Natural killer cell treated with Interleukin-12 subunit alpha and Interleukin-12 subunit beta and Interleukin-15 and Interleukin-18, amount 100 ng/mL, for 72 hours (primary cell): ENCODE data around the gene OR2F1. TPM values are rescaled to one million over a fixed set of nuclear protein-coding genes. Genes with fewer than 3 reads are reported as not detected.

ENCODE experiments used
- ATAC-seq, 2 donors: fragments of 150-1000 bp; cut with Tn5 transposase in 1 of 2; sonication (Bioruptor Pico), chemical (Tn5 transposase) in 1 of 2; 2 replicates each; pipeline ENCODE4 v1.10.0; 2021
- DNase-seq: peaks from one replicate; pipeline ENCODE4 v3.0.0; 2022; ENCODE audit warnings: low spot score
- H3K27ac Mint-ChIP-seq, 2 donors: 1 replicate in 1 of 2; 2 replicates in 1 of 2; pipeline ENCODE4 v1.8.0; 2022; ENCODE audit warnings: mixed read lengths in 2 of 2, mild to moderate bottlenecking in 1 of 2, moderate library complexity in 1 of 2
- H3K27me3 Mint-ChIP-seq, 2 donors: 1 replicate in 1 of 2; 2 replicates in 1 of 2; pipeline ENCODE4 v1.8.0; 2022; ENCODE audit warnings: mixed read lengths in 2 of 2
- H3K36me3 Mint-ChIP-seq: one replicate; pipeline ENCODE4 v1.8.0; 2022; ENCODE audit warnings: mixed read lengths
- H3K4me1 Mint-ChIP-seq, 2 donors: 1 replicate in 1 of 2; 2 replicates in 1 of 2; pipeline ENCODE4 v1.8.0; 2022; ENCODE audit warnings: low read depth in 2 of 2, mixed read lengths in 2 of 2, mild to moderate bottlenecking in 1 of 2
- H3K4me3 Mint-ChIP-seq: one replicate; pipeline ENCODE4 v1.8.0; 2022; ENCODE audit warnings: mixed read lengths
- H3K9me3 Mint-ChIP-seq: 2 replicates; pipeline ENCODE4 v1.8.0; 2022; ENCODE audit warnings: mixed read lengths
- total RNA-seq, 2 donors: library from RNA; stranded (reverse); gene quantifications; one replicate each; pipeline ENCODE4 v1.2.3, GENCODE V29; 2022

The OR2F1 gene
- total RNA-seq, 2 donors from 2014 or later: not detected

- no peaks in the 10 kb centered on the region for H3K36me3 Mint-ChIP-seq
- no peak for DNase-seq
- H3K27ac Mint-ChIP-seq: no peak overlapping the region
- H3K4me1 Mint-ChIP-seq: no peaks in the 10 kb centered on the region
- H3K4me3 Mint-ChIP-seq: no peak overlapping the region
- ATAC-seq: no peak
- H3K27me3 Mint-ChIP-seq: peaks cover 8 to 36% of the 10 kb centered on the region in 2 donors
- H3K9me3 Mint-ChIP-seq: peaks cover 3% of the 10 kb centered on the region
Measured at GRCh38 chr7:143975617-143976016, 21.0 kb downstream of the OR2F1 start.

GRCh38 chr7:143978585-143978984, 23.9 kb downstream of the OR2F1 start:
- H3K27ac Mint-ChIP-seq: no peak overlapping the region
- H3K27me3 Mint-ChIP-seq: peaks cover 0 to 33% of the 10 kb centered on the region in 2 donors
- ATAC-seq (no peak), DNase-seq (no peak)
- no peaks in the 10 kb centered on the region for H3K4me1 Mint-ChIP-seq
- no peak overlapping the region for H3K4me3 Mint-ChIP-seq
- no peaks in the 10 kb centered on the region for H3K36me3 Mint-ChIP-seq
- peaks cover 3% of the 10 kb centered on the region for H3K9me3 Mint-ChIP-seq

DNA sequence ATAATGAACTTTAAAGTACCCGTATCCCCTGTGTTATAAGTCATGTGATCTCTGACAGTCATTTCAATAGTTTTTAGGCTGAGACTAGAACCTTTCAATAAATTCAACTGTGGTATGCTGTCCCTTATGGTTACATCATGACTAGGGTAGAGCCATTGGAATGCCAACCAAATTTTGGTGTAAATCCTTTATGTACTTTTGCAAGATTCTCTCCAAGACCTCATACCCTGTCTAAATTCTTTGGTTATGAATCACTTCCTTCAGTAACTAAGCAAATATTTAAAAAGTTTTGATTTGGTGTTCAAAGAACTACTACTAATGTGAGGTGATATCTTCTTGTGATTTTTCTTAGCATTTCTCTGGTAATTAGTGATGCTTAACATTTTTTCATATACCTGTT, 24.7 kb downstream of the OR2F1 start:
- Mint-ChIP-seq H3K36me3 (no peaks in the 10 kb centered on the region), H3K27me3 (peaks cover 0 to 28% of the 10 kb centered on the region in 2 donors), H3K4me1 (no peaks in the 10 kb centered on the region), H3K9me3 (peaks cover 3% of the 10 kb centered on the region), H3K27ac (no peak overlapping the region), H3K4me3 (no peak overlapping the region)
- DNase-seq (no peak), ATAC-seq (no peak)

DNA sequence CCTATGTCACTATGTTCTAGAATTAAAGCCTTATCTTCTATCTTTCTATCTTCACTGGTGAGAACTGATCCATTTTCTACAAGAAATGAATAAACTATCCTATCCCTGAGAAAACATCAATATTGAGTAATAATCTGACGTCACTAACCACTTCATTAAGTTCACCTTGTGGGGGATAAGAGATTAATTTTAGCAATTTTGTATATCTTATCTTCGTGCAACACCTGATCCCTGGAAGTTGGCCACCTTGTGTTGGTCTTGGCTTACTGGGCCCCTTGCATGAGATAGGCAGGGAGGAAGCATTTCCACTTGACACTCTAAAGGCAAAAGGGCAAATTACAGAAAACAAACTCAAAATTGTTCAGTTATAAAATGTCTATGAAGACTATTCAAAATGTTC, 25.4 kb downstream of the OR2F1 start:
- DNase-seq: no peak
- H3K27me3 Mint-ChIP-seq: peaks cover 0 to 28% of the 10 kb centered on the region in 2 donors
- H3K27ac Mint-ChIP-seq: no peak overlapping the region
- ATAC-seq: no peak
- no peaks in the 10 kb centered on the region for H3K36me3 Mint-ChIP-seq
- H3K9me3 Mint-ChIP-seq: peaks cover 3% of the 10 kb centered on the region
- H3K4me3 Mint-ChIP-seq: no peak overlapping the region
- no peaks in the 10 kb centered on the region for H3K4me1 Mint-ChIP-seq

- H3K27me3 Mint-ChIP-seq: peaks cover 0 to 28% of the 10 kb centered on the region in 2 donors
- peaks cover 3% of the 10 kb centered on the region for H3K9me3 Mint-ChIP-seq
- no peaks in the 10 kb centered on the region for H3K36me3 Mint-ChIP-seq
- peak in 1 of 2 donors; percentile 43 for ATAC-seq
- no peaks in the 10 kb centered on the region for H3K4me1 Mint-ChIP-seq
- H3K4me3 Mint-ChIP-seq: no peak overlapping the region
- DNase-seq: no peak
- no peak overlapping the region for H3K27ac Mint-ChIP-seq
Measured at GRCh38 chr7:143980746-143981510, 26.3 kb downstream of the OR2F1 start.

DNA sequence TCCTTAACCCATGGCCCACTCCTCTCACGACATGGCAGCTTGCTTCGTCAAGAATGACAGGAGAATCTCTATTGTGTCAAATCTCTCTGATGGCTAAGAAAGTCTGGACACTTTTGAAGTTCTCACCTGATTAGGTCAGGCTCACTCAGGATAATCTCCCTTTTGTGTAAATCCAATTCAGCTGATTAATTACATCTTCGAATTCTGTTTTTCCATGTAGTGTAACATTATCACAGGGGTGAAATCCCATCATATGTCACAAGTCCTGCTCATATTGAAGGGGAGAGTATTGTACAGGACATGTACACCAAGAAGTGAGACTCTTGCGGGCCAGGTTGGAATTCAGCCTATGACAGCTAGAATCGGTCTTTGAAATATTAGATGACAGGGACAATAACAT, 29.3 kb downstream of the OR2F1 start:
- peaks cover 0 to 6% of the 10 kb centered on the region in 2 donors for H3K4me1 Mint-ChIP-seq
- H3K27ac Mint-ChIP-seq: no peak overlapping the region
- H3K9me3 Mint-ChIP-seq: peaks cover 3% of the 10 kb centered on the region
- no peak for ATAC-seq
- H3K36me3 Mint-ChIP-seq: no peaks in the 10 kb centered on the region
- DNase-seq: no peak
- peaks cover 0 to 21% of the 10 kb centered on the region in 2 donors for H3K27me3 Mint-ChIP-seq
- no peak overlapping the region for H3K4me3 Mint-ChIP-seq

DNA sequence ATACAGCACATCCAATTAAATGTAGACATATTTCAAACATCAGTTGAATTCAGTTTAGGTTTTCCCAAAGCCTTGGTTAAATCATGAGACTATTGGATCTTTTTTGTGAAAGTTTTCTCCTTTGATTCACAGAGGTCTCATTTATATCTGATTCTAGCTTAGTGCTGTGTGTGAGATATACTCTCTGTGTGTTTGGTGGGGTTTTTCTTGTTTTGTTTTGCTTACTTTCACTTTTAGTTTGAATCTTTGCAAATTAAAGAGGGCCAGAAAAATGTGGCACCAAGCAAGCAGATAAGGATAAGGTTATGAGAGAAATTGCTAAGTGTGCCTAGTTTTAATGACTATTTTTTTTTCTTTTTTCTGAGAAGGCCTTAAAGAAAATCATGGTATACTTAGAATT, 32.9 kb downstream of the OR2F1 start:
- H3K27ac Mint-ChIP-seq: no peak overlapping the region
- peaks cover 4% of the 10 kb centered on the region for H3K9me3 Mint-ChIP-seq
- ATAC-seq (no peak), DNase-seq (no peak)
- peaks cover 0 to 11% of the 10 kb centered on the region in 2 donors for H3K27me3 Mint-ChIP-seq
- peaks cover 5% of the 10 kb centered on the region for H3K36me3 Mint-ChIP-seq
- H3K4me1 Mint-ChIP-seq: peaks cover 0 to 6% of the 10 kb centered on the region in 2 donors
- no peak overlapping the region for H3K4me3 Mint-ChIP-seq

DNA sequence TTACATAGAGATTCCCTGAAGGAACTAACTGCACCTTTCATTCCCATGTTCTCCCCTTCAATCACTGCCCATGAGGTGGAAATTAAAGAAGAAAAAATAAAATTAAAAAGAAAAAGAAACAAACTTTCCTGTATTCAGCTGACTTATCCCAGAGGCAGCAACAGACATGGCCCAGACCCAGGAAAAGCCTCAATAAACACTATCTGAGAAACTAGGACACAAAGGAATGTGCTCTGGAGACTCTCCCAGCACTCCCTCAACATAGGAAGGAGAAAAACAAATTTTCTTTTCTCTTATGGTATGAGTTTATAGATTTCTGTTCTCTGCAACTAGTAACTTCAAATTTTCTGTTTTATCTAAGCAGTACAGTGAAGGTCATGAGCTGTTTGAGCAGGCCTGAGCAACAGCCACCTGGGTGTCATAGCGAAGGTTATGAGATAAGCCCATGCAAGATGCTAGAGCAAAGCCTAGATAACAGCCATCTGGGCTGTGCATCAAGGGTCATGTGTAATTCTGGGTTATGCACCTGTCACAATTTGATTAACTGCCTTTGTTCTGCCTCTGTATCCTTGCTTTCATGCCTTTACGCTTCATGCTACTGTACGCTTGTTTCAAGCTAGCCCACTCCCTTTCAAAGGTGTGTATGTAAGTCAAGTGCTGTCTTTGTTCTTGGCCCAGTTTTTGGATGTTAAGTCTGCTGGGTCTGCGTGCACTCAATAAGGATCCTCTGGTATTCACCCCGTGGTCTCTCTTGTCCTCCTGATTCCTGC, 34.5 kb downstream of the OR2F1 start:
- H3K4me1 Mint-ChIP-seq: peaks cover 0 to 6% of the 10 kb centered on the region in 2 donors
- H3K4me3 Mint-ChIP-seq: no peak overlapping the region
- ATAC-seq (no peak), DNase-seq (no peak)
- H3K27ac Mint-ChIP-seq: no peak overlapping the region
- peaks cover 4% of the 10 kb centered on the region for H3K9me3 Mint-ChIP-seq
- peaks cover 5% of the 10 kb centered on the region for H3K36me3 Mint-ChIP-seq
- peaks cover 0 to 20% of the 10 kb centered on the region in 2 donors for H3K27me3 Mint-ChIP-seq

DNA sequence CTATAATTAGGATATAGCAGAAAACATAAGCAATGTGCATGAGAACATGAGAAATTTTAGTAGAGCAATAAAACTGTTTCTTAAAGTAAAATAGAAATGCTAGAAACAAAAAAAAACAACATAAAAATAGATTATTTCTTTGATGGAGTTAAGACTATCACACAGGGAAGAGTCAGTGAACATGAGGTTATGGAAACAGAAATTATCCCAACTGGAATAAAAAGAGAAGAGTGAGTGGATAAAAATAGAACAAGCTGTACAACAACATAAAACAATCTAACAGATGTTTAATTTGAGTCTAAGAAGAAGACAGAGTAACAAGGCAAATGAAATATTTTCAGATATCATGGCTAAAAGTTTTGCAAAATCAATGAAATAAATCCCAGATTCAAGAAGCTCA, 38.0 kb downstream of the OR2F1 start:
- no peak for ATAC-seq
- Mint-ChIP-seq H3K36me3 (peaks cover 5% of the 10 kb centered on the region), H3K9me3 (peaks cover 4% of the 10 kb centered on the region), H3K4me1 (peaks cover 0 to 1% of the 10 kb centered on the region in 2 donors), H3K27ac (no peak overlapping the region), H3K4me3 (no peak overlapping the region), H3K27me3 (peaks cover 4 to 27% of the 10 kb centered on the region in 2 donors)
- no peak for DNase-seq

GRCh38 chr7:143993924-143994323, 39.3 kb downstream of the OR2F1 start:
- no peak for ATAC-seq
- H3K4me3 Mint-ChIP-seq: no peak overlapping the region
- DNase-seq: no peak
- H3K9me3 Mint-ChIP-seq: peaks cover 4% of the 10 kb centered on the region
- H3K27ac Mint-ChIP-seq: no peak overlapping the region
- peaks cover 5% of the 10 kb centered on the region for H3K36me3 Mint-ChIP-seq
- no peaks in the 10 kb centered on the region for H3K4me1 Mint-ChIP-seq
- peaks cover 4 to 27% of the 10 kb centered on the region in 2 donors for H3K27me3 Mint-ChIP-seq

DNA sequence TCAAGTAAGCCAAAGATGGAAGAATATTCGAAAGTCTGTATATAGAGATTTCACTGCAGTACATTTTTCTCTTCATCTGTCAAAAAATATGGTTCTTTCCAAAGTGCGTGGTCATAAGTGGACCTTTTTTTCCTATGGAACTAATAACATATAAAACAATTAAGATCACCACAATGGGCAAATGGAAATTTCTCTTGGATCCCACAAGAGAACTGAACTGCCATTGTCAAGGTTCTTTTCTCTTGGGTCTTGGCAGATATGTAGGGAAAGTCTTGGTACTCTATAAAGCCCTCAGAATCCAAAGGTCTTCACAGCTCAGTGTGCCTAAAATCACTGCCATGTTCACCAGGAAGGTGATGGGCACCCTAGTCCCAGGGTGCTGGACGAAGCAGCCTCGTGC, 45.4 kb downstream of the OR2F1 start, which contains the start of gene OR6B1:
Gene OR6B1, plus strand, starts transcription at position 301 of the 400 bp plus-strand sequence. CDS start 3,677 bp downstream, outside the sequence.
- H3K4me3 Mint-ChIP-seq: no peak within 1 kb of the TSS
- DNase-seq (no peak), ATAC-seq (no peak)
- peaks cover 9 to 31% of the 10 kb centered on the region in 2 donors for H3K27me3 Mint-ChIP-seq
- H3K4me1 Mint-ChIP-seq: no peaks in the 10 kb centered on the region
- H3K36me3 Mint-ChIP-seq: no peaks in the 10 kb centered on the region
- H3K9me3 Mint-ChIP-seq: no peaks in the 10 kb centered on the region
- H3K27ac Mint-ChIP-seq: no peak within 1 kb of the TSS

GRCh38 chr7:144001543-144001942, 46.9 kb downstream of the OR2F1 start:
- ATAC-seq: no peak
- H3K36me3 Mint-ChIP-seq: no peaks in the 10 kb centered on the region
- no peak overlapping the region for H3K4me3 Mint-ChIP-seq
- peaks cover 3% of the 10 kb centered on the region for H3K9me3 Mint-ChIP-seq
- H3K27ac Mint-ChIP-seq: no peak overlapping the region
- DNase-seq: no peak
- no peaks in the 10 kb centered on the region for H3K4me1 Mint-ChIP-seq
- H3K27me3 Mint-ChIP-seq: peaks cover 10 to 27% of the 10 kb centered on the region in 2 donors

- H3K4me1 Mint-ChIP-seq: no peaks in the 10 kb centered on the region
- peaks cover 10% of the 10 kb centered on the region for H3K36me3 Mint-ChIP-seq
- peaks cover 10 to 33% of the 10 kb centered on the region in 2 donors for H3K27me3 Mint-ChIP-seq
- no peak for DNase-seq
- H3K9me3 Mint-ChIP-seq: peaks cover 9% of the 10 kb centered on the region
- H3K27ac Mint-ChIP-seq: no peak overlapping the region
- ATAC-seq: no peak
- no peak overlapping the region for H3K4me3 Mint-ChIP-seq
Measured at GRCh38 chr7:144004703-144005102, 50.1 kb downstream of the OR2F1 start.
